Fibroblast of lung (primary cell): ENCODE data around the gene GPR108. TPM values are rescaled to one million over a fixed set of nuclear protein-coding genes. Genes with fewer than 3 reads are reported as not detected.
"Not testable (repeated sequence)": the region's sequence is repeated elsewhere in the genome, so short reads cannot be mapped to it uniquely, and the experiment has no call there.

ENCODE experiments used
- DNase-seq, 2 donors: peaks; one replicate each; pipeline versions ENCODE4 v3.0.0 to v3.0.0-alpha.2; 2010; ENCODE audit warnings: low read depth in 2 of 2
- H2AFZ ChIP-seq: 2 replicates; pipeline ENCODE4 v1.5.1; 2012; ENCODE audit warnings: low read length, control low read depth, inconsistent platforms
- H3K27ac ChIP-seq: 2 replicates; pipeline ENCODE4 v1.5.1; 2011; ENCODE audit warnings: low read length, control low read depth; ENCODE audit not compliant: insufficient read depth
- H3K27me3 ChIP-seq: 2 replicates; pipeline ENCODE4 v1.5.1; 2011; ENCODE audit warnings: mild to moderate bottlenecking, low read length; ENCODE audit not compliant: control insufficient read depth, insufficient read depth
- H3K36me3 ChIP-seq: 2 replicates; pipeline ENCODE4 v1.5.1; 2011; ENCODE audit warnings: low read length; ENCODE audit not compliant: control insufficient read depth, insufficient read depth
- H3K4me1 ChIP-seq: 2 replicates; pipeline ENCODE4 v1.5.1; 2011; ENCODE audit warnings: low read length; ENCODE audit not compliant: control insufficient read depth, insufficient read depth; ENCODE audit errors: extremely low read depth
- H3K4me2 ChIP-seq: 2 replicates; pipeline ENCODE4 v1.5.1; 2011; ENCODE audit warnings: low read length, control low read depth; ENCODE audit not compliant: insufficient read depth; ENCODE audit errors: extremely low read depth
- H3K4me3 ChIP-seq, 4 experiments: fragments of 200-600 bp in 1 of 4; sonication (generic) in 1 of 4; replicated peaks in 1 of 4; 2 replicates each; pipeline ENCODE4 v1.5.1; 2011 to 2016; ENCODE audit warnings: low read length in 4 of 4, low read depth in 3 of 4, mild to moderate bottlenecking in 3 of 4, control low read depth in 2 of 4, inconsistent platforms in 1 of 4, mixed read lengths in 1 of 4; ENCODE audit not compliant: insufficient read depth in 1 of 4; ENCODE audit errors: control extremely low read depth in 1 of 4
- H3K79me2 ChIP-seq: 2 replicates; pipeline ENCODE4 v1.5.1; 2012; ENCODE audit warnings: mild to moderate bottlenecking, low read length, inconsistent platforms; ENCODE audit not compliant: control insufficient read depth, insufficient read depth
- H3K9ac ChIP-seq: 2 replicates; pipeline ENCODE4 v1.5.1; 2011; ENCODE audit warnings: mild to moderate bottlenecking, low read length, control low read depth; ENCODE audit not compliant: insufficient read depth
- H3K9me3 ChIP-seq: 2 replicates; pipeline ENCODE4 v1.5.1; 2012; ENCODE audit warnings: low read depth, low read length; ENCODE audit not compliant: control insufficient read depth, insufficient read depth
- H4K20me1 ChIP-seq: 2 replicates; pipeline ENCODE4 v1.5.1; 2011; ENCODE audit warnings: low read length; ENCODE audit not compliant: control insufficient read depth, insufficient read depth; ENCODE audit errors: extremely low read depth
- CTCF ChIP-seq, 2 donors: IDR thresholded peaks in 1 of 2; conservative IDR thresholded peaks in 1 of 2; 1 replicate in 1 of 2; 2 replicates in 1 of 2; pipeline ENCODE4 v1.5.1; 2011 to 2012; ENCODE audit warnings: low read length in 2 of 2, control low read depth in 1 of 2, inconsistent platforms in 1 of 2, low read depth in 1 of 2, mild to moderate bottlenecking in 1 of 2
- EZH2 ChIP-seq: IDR thresholded peaks from 2 replicates; pipeline ENCODE4 v1.5.1; 2012; ENCODE audit warnings: low read length, control low read depth, mild to moderate bottlenecking; ENCODE audit errors: missing control alignments
- polyA plus RNA-seq, 2 donors: library from polyadenylated mRNA; depleted of rRNA in 1 of 2; stranded (reverse) in 1 of 2; unstranded in 1 of 2; fragments of >200 nt; gene quantifications; 2 replicates each; pipeline ENCODE4 v1.2.1, GENCODE V29; 2011 to 2012; ENCODE audit warnings: missing spikeins in 1 of 2
- total RNA-seq: library from RNA; depleted of rRNA; stranded (reverse); fragments of >200 nt; gene quantifications from 2 replicates; pipeline ENCODE4 v1.2.1, GENCODE V29; 2014

Gene GPR108
- total and polyA plus RNA-seq, 2 donors (not counting 1 experiment from before 2014, with no cell fraction given), result 28.4 to 57.0 TPM

GRCh38 chr19:6711078-6711361, 26.4 kb downstream of the GPR108 start:
- no peak for TF ChIP-seq EZH2
- no peak for TF ChIP-seq CTCF (conservative IDR thresholded peaks at IDR 0.05 in 1 of 2, IDR thresholded peaks at IDR 0.05 in 1 of 2; ENCODE audit: low read depth in 1 of 2, low read length in 2 of 2)
- Histone ChIP-seq H4K20me1 (no peaks in the 10 kb centered on the region), H3K9ac (no peak overlapping the region), H3K79me2 (no peaks in the 10 kb centered on the region), H3K4me2 (no peak overlapping the region), H3K9me3 (no peaks in the 10 kb centered on the region), H3K4me3 (no peak overlapping the region), H3K4me1 (no peaks in the 10 kb centered on the region), H3K27me3 (no peaks in the 10 kb centered on the region), H3K36me3 (no peaks in the 10 kb centered on the region), H3K27ac (no peak overlapping the region), H2AFZ (no peak overlapping the region)
- DNase-seq, result no peak

- Histone ChIP-seq H2AFZ (no peak overlapping the region), H3K4me3 (no peak overlapping the region), H3K4me2 (no peak overlapping the region), H3K9me3 (no peaks in the 10 kb centered on the region), H3K27ac (no peak overlapping the region), H3K79me2 (no peaks in the 10 kb centered on the region), H3K9ac (no peak overlapping the region), H3K4me1 (no peaks in the 10 kb centered on the region), H3K36me3 (no peaks in the 10 kb centered on the region), H4K20me1 (no peaks in the 10 kb centered on the region), H3K27me3 (no peaks in the 10 kb centered on the region)
- no peak for DNase-seq
- TF ChIP-seq EZH2 (no peak), CTCF (conservative IDR thresholded peaks at IDR 0.05 in 1 of 2, IDR thresholded peaks at IDR 0.05 in 1 of 2; ENCODE audit: low read depth in 1 of 2, low read length in 2 of 2) (no peak)
Measured at GRCh38 chr19:6710273-6711077, 26.9 kb downstream of the GPR108 start.

GRCh38 chr19:6709549-6709948, 27.8 kb downstream of the GPR108 start:
- H3K4me2 ChIP-seq, result no peak overlapping the region
- no peaks in the 10 kb centered on the region for H3K27me3 ChIP-seq
- H4K20me1 ChIP-seq, result no peaks in the 10 kb centered on the region
- H2AFZ ChIP-seq, result no peak overlapping the region
- no peak for DNase-seq
- no peak for TF ChIP-seq EZH2
- TF ChIP-seq CTCF (conservative IDR thresholded peaks at IDR 0.05 in 1 of 2, IDR thresholded peaks at IDR 0.05 in 1 of 2; ENCODE audit: low read depth in 1 of 2, low read length in 2 of 2), result no peak
- no peaks in the 10 kb centered on the region for H3K9me3 ChIP-seq
- H3K4me1 ChIP-seq, result no peaks in the 10 kb centered on the region
- H3K36me3 ChIP-seq, result no peaks in the 10 kb centered on the region
- no peaks in the 10 kb centered on the region for H3K79me2 ChIP-seq
- no peak overlapping the region for H3K4me3 ChIP-seq
- H3K27ac ChIP-seq, result no peak overlapping the region
- H3K9ac ChIP-seq, result no peak overlapping the region

GRCh38 chr19:6708913-6709312, 28.5 kb downstream of the GPR108 start:
- H3K27ac ChIP-seq, H3K9ac ChIP-seq, H3K79me2 ChIP-seq, H3K27me3 ChIP-seq, H3K4me2 ChIP-seq, H3K4me3 ChIP-seq, H2AFZ ChIP-seq, DNase-seq, H4K20me1 ChIP-seq, H3K4me1 ChIP-seq, H3K9me3 ChIP-seq, H3K36me3 ChIP-seq: not testable (repeated sequence)
